GM06990 (cell line): ENCODE measurements around the gene NDST1.

Experiments
- DNase-seq: peaks from one replicate; pipeline ENCODE4 v3.0.0-alpha.2; 2011; ENCODE audit not compliant: insufficient read length; ENCODE audit errors: extremely low read depth
- H3K27me3 ChIP-seq: replicated peaks from 2 replicates; pipeline ENCODE4 v1.6.0; 2011; ENCODE audit warnings: low read length; ENCODE audit not compliant: control insufficient read depth, insufficient read depth
- H3K36me3 ChIP-seq: 2 replicates; pipeline ENCODE4 v1.5.1; 2011; ENCODE audit warnings: low read length; ENCODE audit not compliant: control insufficient read depth, insufficient read depth
- H3K4me3 ChIP-seq: replicated peaks from 2 replicates; pipeline ENCODE4 v1.5.1; 2011; ENCODE audit warnings: low read depth, mild to moderate bottlenecking, control low read depth, low read length
- CTCF ChIP-seq: IDR thresholded peaks from 2 replicates; pipeline ENCODE4 v1.5.1; 2011; ENCODE audit warnings: low read length, control low read depth, mild to moderate bottlenecking, inconsistent platforms; ENCODE audit not compliant: insufficient read depth, poor library complexity, severe bottlenecking

Gene NDST1

GRCh38 chr5:150523472-150524350, 15.8 kb downstream of the NDST1 start:
- TF ChIP-seq CTCF = peak; percentile 63
- Histone ChIP-seq H3K4me3 (no peak overlapping the region), H3K27me3 (no peaks in the 10 kb centered on the region), H3K36me3 (peaks cover 8% of the 10 kb centered on the region)
- DNase-seq = no peak

- H3K27me3 ChIP-seq = no peaks in the 10 kb centered on the region
- peaks cover 8% of the 10 kb centered on the region for H3K36me3 ChIP-seq
- no peak for DNase-seq
- no peak overlapping the region for H3K4me3 ChIP-seq
- TF ChIP-seq CTCF = no peak
Observed at GRCh38 chr5:150525163-150525562, 17.2 kb downstream of the NDST1 start.

- TF ChIP-seq CTCF = no peak
- Histone ChIP-seq H3K4me3 (no peak overlapping the region), H3K36me3 (peaks cover 8% of the 10 kb centered on the region), H3K27me3 (no peaks in the 10 kb centered on the region)
- no peak for DNase-seq
Observed at GRCh38 chr5:150525781-150526180, 17.9 kb downstream of the NDST1 start.

GRCh38 chr5:150527038-150527437, 19.1 kb downstream of the NDST1 start:
- peaks cover 6% of the 10 kb centered on the region for H3K36me3 ChIP-seq
- no peak for TF ChIP-seq CTCF
- DNase-seq = no peak
- no peak overlapping the region for H3K4me3 ChIP-seq
- H3K27me3 ChIP-seq = no peaks in the 10 kb centered on the region

DNA sequence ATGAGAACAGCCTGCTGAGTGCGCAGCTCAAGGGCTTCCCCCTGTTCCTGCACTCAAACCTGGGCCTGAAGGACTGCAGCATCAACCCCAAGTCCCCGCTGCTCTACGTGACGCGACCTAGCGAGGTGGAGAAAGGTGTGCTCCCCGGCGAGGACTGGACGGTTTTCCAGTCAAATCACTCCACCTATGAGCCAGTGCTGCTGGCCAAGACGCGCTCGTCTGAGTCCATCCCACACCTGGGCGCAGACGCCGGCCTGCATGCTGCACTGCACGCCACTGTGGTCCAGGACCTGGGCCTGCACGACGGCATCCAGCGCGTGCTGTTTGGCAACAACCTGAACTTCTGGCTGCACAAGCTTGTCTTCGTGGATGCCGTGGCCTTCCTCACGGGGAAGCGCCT, 19.9 kb downstream of the NDST1 start:
- Histone ChIP-seq H3K4me3 (no peak overlapping the region), H3K27me3 (no peaks in the 10 kb centered on the region), H3K36me3 (peaks cover 6% of the 10 kb centered on the region)
- no peak for DNase-seq
- no peak for TF ChIP-seq CTCF
